K562 treated with DMSO at 1 percent for 48 hours (cell line): ENCODE data around the gene ABCC3. TPM values are rescaled to one million over a fixed set of nuclear protein-coding genes. Genes with fewer than 3 reads are reported as not detected.

Experiments
- total RNA-seq: library from RNA; unstranded; fragments of 300-600 nt; gene quantifications from 2 replicates; pipeline ENCODE4 v1.2.3, GENCODE V29; 2022; ENCODE audit warnings: low replicate concordance; ENCODE audit errors: extremely low read depth

ABCC3 gene, protein sequence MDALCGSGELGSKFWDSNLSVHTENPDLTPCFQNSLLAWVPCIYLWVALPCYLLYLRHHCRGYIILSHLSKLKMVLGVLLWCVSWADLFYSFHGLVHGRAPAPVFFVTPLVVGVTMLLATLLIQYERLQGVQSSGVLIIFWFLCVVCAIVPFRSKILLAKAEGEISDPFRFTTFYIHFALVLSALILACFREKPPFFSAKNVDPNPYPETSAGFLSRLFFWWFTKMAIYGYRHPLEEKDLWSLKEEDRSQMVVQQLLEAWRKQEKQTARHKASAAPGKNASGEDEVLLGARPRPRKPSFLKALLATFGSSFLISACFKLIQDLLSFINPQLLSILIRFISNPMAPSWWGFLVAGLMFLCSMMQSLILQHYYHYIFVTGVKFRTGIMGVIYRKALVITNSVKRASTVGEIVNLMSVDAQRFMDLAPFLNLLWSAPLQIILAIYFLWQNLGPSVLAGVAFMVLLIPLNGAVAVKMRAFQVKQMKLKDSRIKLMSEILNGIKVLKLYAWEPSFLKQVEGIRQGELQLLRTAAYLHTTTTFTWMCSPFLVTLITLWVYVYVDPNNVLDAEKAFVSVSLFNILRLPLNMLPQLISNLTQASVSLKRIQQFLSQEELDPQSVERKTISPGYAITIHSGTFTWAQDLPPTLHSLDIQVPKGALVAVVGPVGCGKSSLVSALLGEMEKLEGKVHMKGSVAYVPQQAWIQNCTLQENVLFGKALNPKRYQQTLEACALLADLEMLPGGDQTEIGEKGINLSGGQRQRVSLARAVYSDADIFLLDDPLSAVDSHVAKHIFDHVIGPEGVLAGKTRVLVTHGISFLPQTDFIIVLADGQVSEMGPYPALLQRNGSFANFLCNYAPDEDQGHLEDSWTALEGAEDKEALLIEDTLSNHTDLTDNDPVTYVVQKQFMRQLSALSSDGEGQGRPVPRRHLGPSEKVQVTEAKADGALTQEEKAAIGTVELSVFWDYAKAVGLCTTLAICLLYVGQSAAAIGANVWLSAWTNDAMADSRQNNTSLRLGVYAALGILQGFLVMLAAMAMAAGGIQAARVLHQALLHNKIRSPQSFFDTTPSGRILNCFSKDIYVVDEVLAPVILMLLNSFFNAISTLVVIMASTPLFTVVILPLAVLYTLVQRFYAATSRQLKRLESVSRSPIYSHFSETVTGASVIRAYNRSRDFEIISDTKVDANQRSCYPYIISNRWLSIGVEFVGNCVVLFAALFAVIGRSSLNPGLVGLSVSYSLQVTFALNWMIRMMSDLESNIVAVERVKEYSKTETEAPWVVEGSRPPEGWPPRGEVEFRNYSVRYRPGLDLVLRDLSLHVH (N-terminal part only)
- not detected in 2 replicates for total RNA-seq

DNA sequence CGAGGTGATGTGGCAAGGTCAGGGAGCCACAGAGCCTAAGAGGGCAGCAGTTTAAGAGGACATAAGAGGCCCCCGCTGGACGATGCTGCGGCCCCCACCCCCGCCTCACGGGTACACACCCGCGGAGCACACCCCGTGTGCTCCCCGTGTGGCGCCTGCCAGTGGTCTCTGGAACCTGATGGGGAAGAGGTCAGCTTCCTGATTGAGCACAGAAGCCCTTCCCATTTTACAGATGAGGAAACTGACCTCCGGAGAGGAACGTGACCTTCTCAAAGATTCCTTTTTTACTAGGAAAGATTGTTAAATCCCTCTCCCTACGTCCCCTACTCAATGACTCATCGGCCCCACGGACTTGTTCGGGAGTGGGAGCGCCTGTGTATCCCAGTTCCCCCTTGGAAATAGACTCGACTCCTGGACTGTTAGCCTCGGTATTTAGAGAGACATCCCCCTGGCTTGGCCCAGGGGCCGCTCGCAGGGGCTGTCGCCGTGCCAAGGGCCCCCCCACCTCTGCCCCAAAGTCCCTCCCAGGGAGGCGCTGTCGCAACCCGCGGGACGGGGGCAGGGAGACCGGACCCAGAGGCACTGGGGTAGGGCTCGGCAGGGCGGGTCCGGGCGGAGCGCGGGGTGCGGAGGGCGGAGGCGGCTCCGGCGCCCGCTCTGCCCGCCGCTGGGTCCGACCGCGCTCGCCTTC lies at the start of gene ABCC3:
ABCC3 (plus strand) TSS at position 658 of the 691 bp plus-strand sequence. CDS start 56 bp downstream, outside the sequence.

DNA sequence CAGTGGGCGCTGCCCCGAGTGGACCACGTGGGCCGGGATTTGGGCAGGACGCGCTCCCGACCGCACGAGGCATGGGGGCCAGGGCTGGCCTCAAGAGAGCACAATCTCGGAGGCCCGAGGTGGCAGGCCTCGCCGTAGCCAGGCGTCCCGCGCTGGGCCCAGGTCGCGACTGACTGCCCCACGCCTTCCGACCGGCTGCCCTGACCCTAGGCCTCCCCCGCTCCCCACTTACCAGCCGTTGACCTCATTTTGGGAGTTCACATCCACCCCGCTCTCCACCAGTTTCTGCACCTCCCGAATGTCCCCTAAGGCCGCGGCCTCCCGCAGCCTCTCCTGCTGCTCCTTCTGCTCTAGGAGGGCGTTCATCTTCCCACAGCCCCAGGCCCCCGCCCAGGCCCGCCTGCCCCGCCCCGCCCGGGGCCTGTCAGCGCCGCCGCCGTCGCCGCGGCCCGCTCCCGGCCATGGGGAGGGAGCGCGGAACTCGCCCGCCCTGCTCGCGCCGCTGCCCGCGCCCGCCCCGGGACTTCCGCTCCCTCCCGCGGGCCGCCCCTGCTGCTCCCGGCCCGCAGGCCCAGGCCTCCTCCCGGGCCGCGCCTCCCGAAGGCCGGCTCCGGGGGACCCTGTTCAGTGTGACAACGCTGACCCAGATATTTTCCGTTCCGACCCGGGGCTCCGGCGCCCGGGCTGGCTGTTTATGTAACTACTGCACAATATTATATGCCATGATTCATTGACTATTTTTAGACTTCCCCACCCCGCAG lies 72.8 kb downstream of the ABCC3 start, which contains the start of gene ANKRD40:
ANKRD40 (minus strand) TSS at position 626 of the 761 bp plus-strand sequence; CDS start at position 366, 260 bp downstream.

DNA sequence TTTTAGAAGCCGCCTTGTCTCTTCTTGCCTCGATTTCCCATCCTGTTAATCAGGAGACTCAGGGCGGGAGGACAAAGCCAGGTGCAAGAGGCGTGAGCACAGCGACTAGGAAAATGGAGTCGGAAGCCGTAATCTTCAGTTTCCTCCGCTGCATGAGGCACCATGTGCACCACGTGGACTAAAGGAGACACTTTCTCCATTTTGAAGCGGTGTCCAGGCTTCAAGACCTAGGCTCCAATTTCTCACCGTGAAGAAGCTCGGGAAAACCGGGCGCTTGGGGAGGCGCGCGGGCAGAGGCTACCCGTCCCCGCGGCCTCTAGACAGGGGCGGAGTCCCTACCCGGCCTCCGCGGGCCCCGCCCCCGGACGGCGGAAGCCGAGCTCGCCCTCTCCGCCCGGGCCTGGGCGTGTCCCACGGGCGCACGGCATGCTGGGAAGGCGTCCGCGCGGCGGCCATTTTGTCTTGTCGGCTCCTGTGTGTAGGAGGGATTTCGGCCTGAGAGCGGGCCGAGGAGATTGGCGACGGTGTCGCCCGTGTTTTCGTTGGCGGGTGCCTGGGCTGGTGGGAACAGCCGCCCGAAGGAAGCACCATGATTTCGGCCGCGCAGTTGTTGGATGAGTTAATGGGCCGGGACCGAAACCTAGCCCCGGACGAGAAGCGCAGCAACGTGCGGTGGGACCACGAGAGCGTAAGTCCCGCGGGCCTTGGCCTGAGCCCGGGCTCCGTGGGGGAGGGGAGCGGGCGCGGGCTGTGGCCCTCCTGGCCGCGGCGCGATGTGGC lies 84.7 kb downstream of the ABCC3 start, which contains the start of gene LUC7L3:
LUC7L3 (plus strand) TSS at position 460 of the 780 bp plus-strand sequence; CDS start at position 590, 130 bp downstream.

Other genes starting within 250 kb of the ABCC3 start
- gene LRRC59, start 237.4 kb upstream of the ABCC3 start, total RNA-seq, result not detected in 2 replicates
- not detected in 2 replicates for gene ACSF2, start 208.7 kb upstream of the ABCC3 start, total RNA-seq
- gene CHAD, start 166.0 kb upstream of the ABCC3 start, total RNA-seq, result not detected in 2 replicates
- gene RSAD1, start 156.0 kb upstream of the ABCC3 start, total RNA-seq, result not detected in 2 replicates
- gene MYCBPAP, start 126.4 kb upstream of the ABCC3 start, total RNA-seq, result not detected in 2 replicates
- not detected in 2 replicates for gene EPN3, start 102.1 kb upstream of the ABCC3 start, total RNA-seq
- not detected in 2 replicates for gene SPATA20, start 87.7 kb upstream of the ABCC3 start, total RNA-seq
- gene CACNA1G, start 74.2 kb upstream of the ABCC3 start, total RNA-seq, result not detected in 2 replicates
- not detected in 2 replicates for gene ANKRD40, start 73.0 kb downstream of the ABCC3 start, total RNA-seq
- not detected in 2 replicates for gene LUC7L3, start 84.7 kb downstream of the ABCC3 start, total RNA-seq
- gene ANKRD40CL, start 132.6 kb downstream of the ABCC3 start, total RNA-seq, result not detected in 2 replicates
- gene WFIKKN2, start 200.7 kb downstream of the ABCC3 start, total RNA-seq, result not detected in 2 replicates
- gene TOB1, start 231.5 kb downstream of the ABCC3 start, total RNA-seq, result not detected in 2 replicates